T-helper 17 cell (primary cell): ENCODE data around the gene GLS2. TPM values are rescaled to one million over a fixed set of nuclear protein-coding genes. Genes with fewer than 3 reads are reported as not detected.
"Not testable (repeated sequence)": the region's sequence is repeated elsewhere in the genome, so short reads cannot be mapped to it uniquely, and the experiment has no call there.

Experiments used
- ATAC-seq: fragments of 150-1000 bp; cut with Tn5 transposase; 2 replicates; pipeline ENCODE4 v1.10.0; 2021; ENCODE audit warnings: mild to moderate bottlenecking, moderate library complexity
- DNase-seq, 3 donors: peaks; one replicate each; pipeline versions ENCODE4 v3.0.0 to v3.0.0-alpha.2; 2020 to 2021
- H3K9me3 ChIP-seq: one replicate; pipeline ENCODE4 v1.7.0; 2013; ENCODE audit warnings: low read length, mild to moderate bottlenecking; ENCODE audit not compliant: control insufficient read depth, poor library complexity, severe bottlenecking
- H3K27ac Mint-ChIP-seq: one replicate; pipeline ENCODE4 v1.8.0; 2022; ENCODE audit warnings: mild to moderate bottlenecking, moderate library complexity, mixed read lengths
- H3K27me3 Mint-ChIP-seq: one replicate; pipeline ENCODE4 v1.8.0; 2022; ENCODE audit warnings: mixed read lengths
- H3K36me3 Mint-ChIP-seq: one replicate; pipeline ENCODE4 v1.8.0; 2022; ENCODE audit warnings: low read depth, mixed read lengths
- H3K4me1 Mint-ChIP-seq: one replicate; pipeline ENCODE4 v1.8.0; 2022; ENCODE audit warnings: mild to moderate bottlenecking, mixed read lengths
- H3K4me3 Mint-ChIP-seq: one replicate; pipeline ENCODE4 v1.8.0; 2022; ENCODE audit warnings: mild to moderate bottlenecking, moderate library complexity, mixed read lengths
- total RNA-seq, 4 donors: library from RNA in 2 of 4; stranded (reverse) in 2 of 4; gene quantifications; one replicate each; pipeline ENCODE4 v1.2.3 and lab custom pipeline; 2022 to 2026

GLS2 gene
- total RNA-seq, 2 donors from 2014 or later: 1.9 to 2.8 TPM

DNA sequence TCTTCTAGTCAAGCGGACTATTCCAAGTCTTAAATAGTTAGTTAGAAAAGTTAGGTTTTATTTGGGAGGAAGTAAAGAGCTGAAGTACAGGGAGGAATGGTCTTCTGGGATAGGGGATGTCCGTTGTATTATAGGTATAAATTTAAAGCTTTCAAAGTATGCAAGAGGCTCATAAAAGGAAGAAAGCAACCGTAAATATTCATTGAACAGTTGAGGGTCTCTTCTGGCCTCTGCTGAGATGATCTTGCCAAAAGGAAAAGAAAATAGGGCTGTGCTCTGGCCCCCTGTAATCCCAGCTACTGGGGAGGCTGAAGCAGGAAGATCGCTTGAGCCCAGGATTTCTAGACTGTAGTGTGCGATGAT lies 38.4 kb downstream of the GLS2 start:
- ATAC-seq (no peak), DNase-seq (no peak)
- H3K36me3 Mint-ChIP-seq: no peaks in the 10 kb centered on the region
- H3K27me3 Mint-ChIP-seq: peaks cover 14% of the 10 kb centered on the region
- H3K4me1 Mint-ChIP-seq: peaks cover 22% of the 10 kb centered on the region
- no peaks in the 10 kb centered on the region for H3K9me3 ChIP-seq
- H3K27ac Mint-ChIP-seq: peak overlapping the region; percentile 80
- peak overlapping the region; percentile 91 for H3K4me3 Mint-ChIP-seq

DNA sequence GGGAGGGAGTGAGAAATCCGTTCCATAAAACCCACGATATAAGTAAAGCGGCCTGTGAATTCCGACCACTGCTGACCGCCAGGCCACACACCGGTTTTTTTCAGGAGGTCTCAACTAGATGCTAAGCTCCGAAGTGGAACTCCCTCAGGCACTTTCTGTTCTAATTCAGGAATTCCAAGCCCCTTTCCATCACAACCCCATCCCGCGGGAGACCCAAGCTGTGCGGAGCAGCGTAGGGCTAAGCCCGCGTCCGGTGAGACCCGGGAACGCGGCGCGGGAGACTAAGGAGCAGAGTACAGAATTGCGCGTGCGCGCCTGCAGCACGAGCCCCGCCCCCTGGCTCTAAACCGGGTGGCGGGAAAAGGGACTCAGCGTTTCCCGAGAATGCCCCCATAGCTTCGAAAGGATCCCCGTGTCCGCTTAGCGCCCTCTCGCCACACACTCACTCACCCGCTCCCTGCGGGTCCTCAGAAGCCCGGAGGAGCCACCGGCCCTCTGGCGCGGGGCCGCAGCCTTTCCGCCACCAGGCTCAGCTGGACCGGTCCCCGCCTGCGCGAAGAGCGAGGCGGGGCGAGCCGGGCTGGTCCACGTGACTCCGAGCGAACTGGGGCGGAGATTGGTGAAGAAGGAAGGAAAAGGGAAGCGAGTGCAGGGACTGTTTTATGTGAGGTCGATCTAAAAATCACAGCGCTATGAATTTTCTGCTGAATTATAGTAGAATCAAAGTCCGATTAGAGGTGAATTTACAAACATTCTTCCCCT lies 38.9 kb downstream of the GLS2 start, which contains the start of gene TIMELESS:
TIMELESS (minus strand) TSS at position 567 of the 762 bp plus-strand sequence. CDS start 15,256 bp downstream, outside the sequence.
- DNase-seq (peak; percentile 70 to 79 (median 77)), ATAC-seq (peak; percentile 98)
- H3K4me1 Mint-ChIP-seq: peaks cover 22% of the 10 kb centered on the region
- H3K36me3 Mint-ChIP-seq: no peaks in the 10 kb centered on the region
- H3K4me3 Mint-ChIP-seq: peak within 1 kb of the TSS; percentile 91
- peaks cover 8% of the 10 kb centered on the region for H3K27me3 Mint-ChIP-seq
- peak within 1 kb of the TSS; percentile 81 for H3K27ac Mint-ChIP-seq
- no peaks in the 10 kb centered on the region for H3K9me3 ChIP-seq

DNA sequence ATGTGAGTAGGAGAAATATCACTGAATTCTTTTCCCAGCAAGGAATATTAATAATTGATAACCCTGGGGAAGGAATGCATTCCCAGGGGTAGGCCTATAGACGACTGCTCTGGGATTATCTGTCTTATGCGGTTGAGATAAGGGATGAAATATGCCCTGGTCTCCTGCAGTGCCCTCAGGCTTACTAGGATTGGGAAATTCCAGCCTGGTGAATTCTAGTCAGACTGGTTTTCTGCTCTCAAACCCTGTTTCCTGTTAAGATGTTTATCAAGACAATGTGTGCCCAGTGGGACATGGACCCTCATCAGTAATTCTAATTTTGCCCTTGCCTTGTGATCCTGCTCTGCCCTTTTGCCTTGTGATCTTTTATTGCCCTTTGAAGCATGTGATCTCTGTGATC lies 44.8 kb downstream of the GLS2 start:
- H3K4me3 Mint-ChIP-seq, H3K27me3 Mint-ChIP-seq, H3K36me3 Mint-ChIP-seq, H3K9me3 ChIP-seq, ATAC-seq, H3K27ac Mint-ChIP-seq, DNase-seq: not testable (repeated sequence)
- H3K4me1 Mint-ChIP-seq: peaks cover 11% of the 10 kb centered on the region

DNA sequence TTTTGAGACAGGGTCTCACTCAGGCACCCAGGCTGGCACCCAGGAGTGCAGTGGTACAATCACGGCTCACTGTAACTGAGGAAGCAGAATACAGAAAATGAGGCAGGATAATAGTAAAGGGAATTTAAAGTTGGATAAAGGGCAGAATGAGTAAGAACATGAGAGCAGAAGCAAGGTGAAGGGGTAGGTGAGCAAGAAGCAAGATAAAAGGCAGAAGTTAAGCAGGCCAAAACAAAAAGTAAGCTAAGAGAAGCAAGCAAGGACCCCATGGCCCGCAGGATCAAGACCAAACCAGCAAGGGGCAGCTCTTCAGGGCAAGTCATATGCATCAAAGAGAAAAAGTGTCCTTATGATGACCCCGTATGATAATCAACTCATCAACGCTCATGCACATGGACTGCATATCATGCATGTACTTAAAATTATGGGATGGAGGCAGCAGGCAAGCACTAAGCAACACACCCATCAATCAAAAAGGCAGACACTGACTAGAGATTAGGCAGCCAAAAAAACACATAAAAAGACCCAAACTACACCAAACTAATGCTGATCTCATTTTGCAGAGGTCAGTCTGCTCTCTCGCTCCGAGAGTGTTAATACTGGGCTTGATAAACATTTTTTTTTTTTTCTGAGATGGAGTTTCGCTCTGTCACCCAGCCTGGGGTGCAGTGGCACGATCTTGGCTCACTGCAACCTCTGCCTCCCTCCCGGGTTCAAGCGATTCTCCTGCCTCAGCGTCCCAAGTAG lies 50.4 kb downstream of the GLS2 start:
- DNase-seq: no peak
- no peak for ATAC-seq
- peaks cover 2% of the 10 kb centered on the region for H3K4me1 Mint-ChIP-seq
- no peaks in the 10 kb centered on the region for H3K27me3 Mint-ChIP-seq
- no peaks in the 10 kb centered on the region for H3K9me3 ChIP-seq
- H3K36me3 Mint-ChIP-seq: no peaks in the 10 kb centered on the region
- no peak overlapping the region for H3K4me3 Mint-ChIP-seq
- H3K27ac Mint-ChIP-seq: no peak overlapping the region

GRCh38 chr12:56434828-56435227 lies 53.1 kb downstream of the GLS2 start:
- H3K36me3 Mint-ChIP-seq: peaks cover 4% of the 10 kb centered on the region
- no peak for DNase-seq
- no peaks in the 10 kb centered on the region for H3K9me3 ChIP-seq
- no peak overlapping the region for H3K27ac Mint-ChIP-seq
- no peak overlapping the region for H3K4me3 Mint-ChIP-seq
- no peak for ATAC-seq
- peaks cover 2% of the 10 kb centered on the region for H3K4me1 Mint-ChIP-seq
- no peaks in the 10 kb centered on the region for H3K27me3 Mint-ChIP-seq

DNA sequence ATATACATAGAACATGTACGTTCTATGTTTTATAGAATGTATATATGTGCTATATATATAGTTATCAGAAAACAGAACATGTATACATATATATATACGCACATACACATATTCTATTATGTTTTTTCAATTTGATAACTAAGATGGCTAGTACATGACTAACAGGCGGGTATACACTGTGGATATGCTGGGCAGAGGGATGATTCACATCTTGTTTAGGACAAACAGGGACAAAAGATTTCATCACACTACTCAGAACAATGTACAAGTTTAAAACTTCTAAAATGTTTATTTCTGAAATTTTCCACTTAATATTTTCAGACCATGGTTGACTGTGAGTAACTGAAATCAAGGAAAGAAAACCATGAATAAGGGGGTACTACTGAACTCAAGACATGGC lies 56.1 kb downstream of the GLS2 start:
- DNase-seq (no peak), ATAC-seq (no peak)
- Mint-ChIP-seq H3K36me3 (peaks cover 5% of the 10 kb centered on the region), H3K27ac (no peak overlapping the region), H3K4me1 (no peaks in the 10 kb centered on the region), H3K4me3 (no peak overlapping the region), H3K27me3 (no peaks in the 10 kb centered on the region)
- no peaks in the 10 kb centered on the region for H3K9me3 ChIP-seq

GRCh38 chr12:56431288-56431687 lies 56.7 kb downstream of the GLS2 start:
- Mint-ChIP-seq H3K27ac (no peak overlapping the region), H3K36me3 (peaks cover 5% of the 10 kb centered on the region), H3K4me3 (no peak overlapping the region)

DNA sequence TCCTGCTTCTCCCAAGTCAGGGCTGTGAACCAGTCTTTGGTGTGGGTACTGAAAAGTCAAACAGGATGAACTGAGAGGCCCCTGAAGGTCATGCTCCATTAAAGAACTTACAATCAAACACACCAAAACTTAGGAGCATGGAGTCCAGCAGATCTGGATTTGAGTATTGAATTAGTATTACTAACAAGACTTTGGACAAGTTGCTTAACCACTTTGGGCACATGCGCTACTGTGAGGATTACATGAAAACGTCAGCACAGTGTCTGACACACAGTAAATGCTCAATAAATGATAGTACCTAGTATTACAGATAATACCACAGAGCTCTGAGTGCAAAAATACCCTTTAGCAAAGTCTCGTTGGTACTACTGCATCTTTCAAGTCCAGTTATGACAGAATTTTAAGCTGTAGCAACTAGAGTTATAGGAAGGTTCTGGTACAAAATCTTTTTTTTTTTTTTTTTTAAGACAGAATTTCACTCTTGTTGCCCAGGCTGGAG lies 62.0 kb downstream of the GLS2 start:
- H3K4me3 Mint-ChIP-seq: no peak overlapping the region
- no peaks in the 10 kb centered on the region for H3K27me3 Mint-ChIP-seq
- peaks cover 8% of the 10 kb centered on the region for H3K4me1 Mint-ChIP-seq
- H3K27ac Mint-ChIP-seq: no peak overlapping the region
- H3K36me3 Mint-ChIP-seq: peaks cover 6% of the 10 kb centered on the region
- DNase-seq: no peak
- no peak for ATAC-seq
- no peaks in the 10 kb centered on the region for H3K9me3 ChIP-seq

More at GRCh38 chr12:56431288-56431687, 56.7 kb downstream of the GLS2 start:
- no peaks in the 10 kb centered on the region for H3K9me3 ChIP-seq
- ATAC-seq: no peak
- no peaks in the 10 kb centered on the region for H3K4me1 Mint-ChIP-seq
- H3K27me3 Mint-ChIP-seq: no peaks in the 10 kb centered on the region
- no peak for DNase-seq

- ATAC-seq (no peak), DNase-seq (no peak)
- H3K4me1 Mint-ChIP-seq: peaks cover 8% of the 10 kb centered on the region
- H3K27ac Mint-ChIP-seq: peak overlapping the region; percentile 84
- peaks cover 8% of the 10 kb centered on the region for H3K36me3 Mint-ChIP-seq
- no peaks in the 10 kb centered on the region for H3K9me3 ChIP-seq
- H3K4me3 Mint-ChIP-seq: no peak overlapping the region
- no peaks in the 10 kb centered on the region for H3K27me3 Mint-ChIP-seq
These were observed 62.8 kb downstream of the GLS2 start for GRCh38 chr12:56425193-56425592.

Other genes with a start within 250 kb of the GLS2 start
- gene ANKRD52, start 229.8 kb downstream of the GLS2 start, total RNA-seq: 10 to 100 TPM; 30.8 to 33.4 TPM
- 10 to 100 TPM; 28.7 to 34.4 TPM for gene COQ10A, start 221.2 kb downstream of the GLS2 start, total RNA-seq
- gene CS, start 187.8 kb downstream of the GLS2 start, total RNA-seq: 100 to 1,000 TPM; 189 to 197 TPM
- gene CNPY2, start 172.2 kb downstream of the GLS2 start, total RNA-seq: 10 to 100 TPM; 47.4 to 53.4 TPM
- 100 to 1,000 TPM in 1 of 2 donors, 10 to 100 TPM in 1; 81.1 to 108 TPM for gene PAN2, start 154.2 kb downstream of the GLS2 start, total RNA-seq
- gene IL23A, start 149.3 kb downstream of the GLS2 start, total RNA-seq: 10 to 100 TPM; 44.9 to 49.8 TPM
- gene STAT2, start 128.1 kb downstream of the GLS2 start, total RNA-seq: 100 to 1,000 TPM; 116 to 145 TPM
- not detected for gene APOF, start 125.3 kb downstream of the GLS2 start, total RNA-seq
- gene TIMELESS, start 38.7 kb downstream of the GLS2 start, total RNA-seq: 1 to 10 TPM; 5.0 to 5.1 TPM
- gene MIP, start 33.5 kb downstream of the GLS2 start, total RNA-seq: not detected
- 1 to 10 TPM; 5.8 to 6.4 TPM for gene SPRYD4, start 19.6 kb downstream of the GLS2 start, total RNA-seq
- 1 to 10 TPM; 2.1 to 3.0 TPM for gene RBMS2, start 33.7 kb upstream of the GLS2 start, total RNA-seq
- gene BAZ2A, start 142.2 kb upstream of the GLS2 start, total RNA-seq: 100 to 1,000 TPM; 203 to 214 TPM
- 100 to 1,000 TPM; 297 to 299 TPM for gene ATP5F1B, start 157.8 kb upstream of the GLS2 start, total RNA-seq
- 100 to 1,000 TPM; 124 to 127 TPM for gene PTGES3, start 200.1 kb upstream of the GLS2 start, total RNA-seq
- 1,000 to 10,000 TPM; 1,068 to 1,135 TPM for gene NACA, start 237.1 kb upstream of the GLS2 start, total RNA-seq